SH-SY5Y (cell line): ENCODE results near the gene PRDM16.

ENCODE experiments used
- GATA2 ChIP-seq: IDR thresholded peaks from 2 replicates; pipeline ENCODE4 v1.6.1; 2011; ENCODE audit warnings: mild to moderate bottlenecking, low read depth, low read length
- GATA3 ChIP-seq: IDR thresholded peaks from 2 replicates; pipeline ENCODE4 v1.6.1; 2011; ENCODE audit warnings: low read depth, mild to moderate bottlenecking, low read length, moderate library complexity

PRDM16 gene

DNA sequence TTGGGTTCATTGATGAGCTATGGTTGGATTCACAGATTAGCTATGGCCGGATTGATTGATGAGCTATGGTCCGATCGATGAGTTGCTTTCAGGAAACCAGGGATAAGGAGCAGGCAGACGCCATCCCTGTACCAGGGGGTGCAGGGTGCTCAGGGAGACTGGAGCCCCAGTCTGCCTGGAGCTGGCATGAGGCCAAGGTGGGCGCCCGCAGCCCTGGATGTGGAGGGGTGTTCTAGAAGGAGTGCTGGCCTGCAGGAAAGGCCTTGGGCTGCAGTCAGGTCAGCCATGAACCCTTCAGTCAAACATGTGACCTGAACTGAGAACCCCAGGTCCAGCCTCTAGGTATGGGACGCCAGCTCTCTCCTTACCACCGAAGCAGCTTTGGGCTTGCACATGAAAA is 212.7 kb downstream of the PRDM16 start:
- TF ChIP-seq GATA2, result no peak
- TF ChIP-seq GATA3, result no peak

DNA sequence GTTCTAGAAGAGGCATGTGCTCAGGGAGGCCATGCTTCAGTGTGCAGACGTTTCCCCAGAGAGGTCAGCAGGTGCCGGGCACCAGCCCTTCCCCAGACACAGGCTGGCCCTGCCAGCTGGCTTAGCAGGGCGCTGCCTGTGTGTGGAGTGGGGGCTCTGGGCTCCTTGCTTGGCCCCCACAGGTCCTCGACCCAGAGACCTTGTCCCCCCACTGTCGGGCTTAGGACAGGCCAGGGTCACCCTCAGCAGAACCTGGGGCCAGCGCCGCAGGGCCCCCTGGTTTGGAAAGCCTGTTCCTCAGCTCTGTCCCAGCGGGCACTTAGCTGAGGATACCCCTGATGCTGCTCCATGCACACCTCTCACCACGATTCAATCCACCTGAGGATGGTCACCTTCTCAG is 213.2 kb downstream of the PRDM16 start:
- no peak for TF ChIP-seq GATA2
- no peak for TF ChIP-seq GATA3

DNA sequence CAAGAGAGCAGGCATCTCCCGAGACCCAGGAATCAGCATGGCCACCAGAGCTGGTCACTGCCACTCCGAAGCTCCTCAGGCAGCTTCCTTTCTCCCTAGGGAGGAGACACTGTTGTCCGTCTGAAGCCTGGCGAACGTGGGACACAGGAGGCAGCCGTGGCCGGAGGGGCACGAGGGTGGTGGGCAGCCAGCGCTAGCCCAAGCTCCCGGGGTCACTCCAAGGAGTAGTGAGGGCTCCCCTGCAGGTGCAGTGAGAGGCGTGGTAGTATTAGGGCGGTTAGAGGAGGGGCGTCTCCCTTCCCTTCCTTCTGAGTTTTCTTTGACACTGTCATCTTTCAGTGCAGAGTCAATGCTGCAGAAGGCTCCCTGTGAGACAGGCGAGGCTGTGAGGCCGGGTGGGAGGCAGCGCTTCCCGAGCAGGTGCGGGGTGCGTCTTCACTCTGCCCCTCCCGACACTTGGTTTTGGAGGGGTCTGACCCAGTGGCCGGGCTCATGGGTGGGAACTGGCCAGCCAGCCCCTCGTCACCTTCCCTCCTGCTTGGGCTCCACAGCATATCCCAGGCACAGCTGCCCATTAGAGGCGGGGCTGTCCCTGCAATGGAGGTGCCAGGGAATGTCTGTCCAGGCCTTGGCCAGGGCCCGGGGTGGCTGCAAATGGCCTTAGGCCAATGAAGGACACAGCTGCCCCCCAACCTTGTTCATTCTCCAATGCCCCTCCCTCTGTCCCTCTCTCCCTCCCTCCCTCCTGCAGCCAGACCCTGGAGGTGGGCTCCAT is 213.8 kb downstream of the PRDM16 start:
- no peak for TF ChIP-seq GATA2
- no peak for TF ChIP-seq GATA3

DNA sequence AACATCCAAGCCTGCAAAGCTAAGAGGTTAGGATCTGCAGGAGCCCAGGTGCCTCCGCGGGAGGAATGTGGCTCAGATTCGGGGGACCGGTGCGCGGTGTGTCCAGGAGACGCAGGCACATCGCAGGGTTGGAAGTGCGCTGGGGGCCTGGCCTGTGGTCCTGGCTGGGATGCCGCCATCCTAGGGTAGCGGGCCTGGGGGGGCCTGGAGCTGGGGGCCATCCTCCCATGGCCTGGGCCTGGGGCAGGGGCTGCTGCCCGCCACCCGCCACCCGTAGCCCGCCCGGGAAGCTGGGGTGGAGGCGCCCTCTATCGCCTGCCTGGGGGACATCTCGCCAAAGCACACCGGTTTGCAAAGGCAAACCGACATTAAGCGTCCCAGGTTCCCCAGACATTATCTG is 214.8 kb downstream of the PRDM16 start:
- TF ChIP-seq GATA2 (no peak), GATA3 (no peak)

DNA sequence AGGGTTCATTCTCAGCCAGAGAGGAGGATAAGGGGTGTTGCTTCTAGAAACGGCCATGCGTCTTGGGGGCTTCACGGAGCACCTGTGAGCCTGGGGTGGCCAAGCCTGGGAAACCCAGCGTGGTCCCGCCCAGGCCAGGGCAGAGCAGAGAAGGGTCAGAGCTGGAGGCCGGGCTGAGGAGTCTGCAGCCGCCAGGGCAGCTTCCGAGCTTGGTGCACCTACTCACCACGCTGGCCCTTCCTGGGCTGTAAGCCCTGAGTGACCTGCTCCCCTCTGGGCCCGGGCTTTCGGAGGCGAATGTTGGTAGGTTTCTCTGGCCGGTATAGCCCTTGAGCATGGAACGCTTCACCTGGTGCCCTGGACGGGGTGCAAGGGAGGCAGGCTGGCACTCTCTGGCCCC is 215.7 kb downstream of the PRDM16 start:
- TF ChIP-seq GATA3 (no peak), GATA2 (no peak)

DNA sequence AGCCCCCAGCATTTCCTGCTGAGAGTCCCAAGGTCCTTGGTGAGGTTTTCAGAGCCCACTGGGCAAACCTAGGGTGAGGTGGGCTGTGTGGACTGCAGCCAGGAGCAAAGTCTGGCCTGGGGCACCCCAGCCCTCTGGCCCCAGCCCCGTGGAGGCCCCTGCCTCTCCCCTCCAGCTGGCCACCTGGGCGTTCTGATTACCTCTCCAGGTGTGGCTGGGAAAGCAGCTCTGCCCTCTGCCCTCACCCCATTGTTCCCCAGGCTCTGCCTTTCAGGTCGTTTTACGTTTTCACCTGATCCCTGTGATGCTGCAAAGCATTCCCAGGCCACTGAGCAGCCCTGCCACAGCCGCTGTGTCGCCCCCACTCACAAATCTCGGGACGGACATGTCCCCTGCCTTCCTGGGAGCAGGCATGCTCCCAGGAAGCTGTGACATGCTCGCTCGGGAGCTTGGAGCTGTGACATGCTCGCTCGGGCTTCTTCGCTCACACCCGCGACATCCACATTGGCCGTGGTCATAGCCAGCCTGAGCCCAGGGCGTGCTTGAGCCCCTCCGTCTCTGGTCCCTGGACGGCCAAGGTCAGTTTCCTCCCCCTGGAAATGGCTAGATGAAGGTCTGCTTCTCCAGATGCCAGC is 216.2 kb downstream of the PRDM16 start:
- TF ChIP-seq GATA3 (no peak), GATA2 (no peak)

DNA sequence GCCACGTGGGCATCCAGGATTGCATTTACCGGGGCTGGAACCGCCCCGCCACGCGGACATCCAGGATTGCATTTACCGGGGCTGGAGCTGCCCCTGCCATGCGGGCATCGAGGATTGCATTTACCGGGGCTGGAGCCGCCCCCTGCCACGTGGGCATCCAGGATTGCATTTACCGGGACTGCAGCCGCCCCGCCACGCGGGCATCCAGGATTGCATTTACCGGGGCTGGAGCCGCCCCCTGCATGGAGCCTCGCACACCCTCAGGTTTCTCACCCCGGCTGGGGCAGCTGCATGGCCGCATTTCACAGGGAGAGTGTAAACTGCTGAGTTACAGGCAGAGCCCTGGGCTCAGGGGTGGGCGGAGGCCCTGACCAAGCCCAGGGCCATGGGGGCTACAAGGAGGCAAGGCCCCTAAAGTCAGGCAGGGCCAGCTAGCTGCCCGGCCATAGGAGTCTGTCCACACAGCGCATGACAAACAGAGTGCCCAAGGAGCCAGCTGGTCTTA is 218.7 kb downstream of the PRDM16 start:
- TF ChIP-seq GATA3 (no peak), GATA2 (no peak)

DNA sequence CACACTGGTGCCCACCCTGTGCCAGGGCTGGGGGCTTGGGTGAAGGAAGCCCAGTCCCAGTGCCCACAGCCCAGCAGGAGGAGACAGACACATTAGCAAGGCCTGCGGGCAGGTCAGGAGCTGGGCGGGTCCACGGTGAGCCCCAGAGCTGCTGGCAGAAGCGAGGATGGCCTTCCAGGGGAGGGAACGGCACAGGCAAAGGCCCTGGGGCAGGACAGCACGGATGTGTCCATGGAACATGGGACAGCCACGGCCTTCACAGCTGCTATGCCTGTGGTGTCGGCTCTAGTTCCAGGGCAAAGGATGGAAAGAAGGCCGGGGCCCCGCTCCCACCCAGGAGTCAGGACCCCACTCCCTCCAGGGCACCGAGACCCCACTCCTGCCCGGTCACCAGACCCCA is 220.5 kb downstream of the PRDM16 start:
- TF ChIP-seq GATA2 (no peak), GATA3 (no peak)

DNA sequence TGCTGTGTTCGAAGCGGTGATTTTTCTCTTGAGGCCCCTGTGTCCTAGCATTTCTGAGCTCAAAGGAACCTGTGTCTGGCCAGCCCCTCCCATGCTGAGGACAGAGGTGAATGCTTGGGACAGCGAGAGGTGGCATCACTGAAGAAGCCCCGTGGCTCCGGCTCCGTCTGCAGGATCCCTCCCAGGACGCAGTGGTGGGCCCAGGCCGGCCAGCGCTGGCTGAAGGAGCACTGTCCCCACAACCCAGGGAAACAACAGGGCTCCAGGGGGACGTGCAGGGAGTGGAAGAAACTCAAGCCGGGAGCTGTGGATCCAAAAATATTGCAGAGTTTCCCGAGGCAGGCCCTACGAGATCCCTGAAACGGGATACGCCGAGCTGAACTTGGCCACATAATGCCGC is 221.4 kb downstream of the PRDM16 start:
- TF ChIP-seq GATA2 (no peak), GATA3 (no peak)

DNA sequence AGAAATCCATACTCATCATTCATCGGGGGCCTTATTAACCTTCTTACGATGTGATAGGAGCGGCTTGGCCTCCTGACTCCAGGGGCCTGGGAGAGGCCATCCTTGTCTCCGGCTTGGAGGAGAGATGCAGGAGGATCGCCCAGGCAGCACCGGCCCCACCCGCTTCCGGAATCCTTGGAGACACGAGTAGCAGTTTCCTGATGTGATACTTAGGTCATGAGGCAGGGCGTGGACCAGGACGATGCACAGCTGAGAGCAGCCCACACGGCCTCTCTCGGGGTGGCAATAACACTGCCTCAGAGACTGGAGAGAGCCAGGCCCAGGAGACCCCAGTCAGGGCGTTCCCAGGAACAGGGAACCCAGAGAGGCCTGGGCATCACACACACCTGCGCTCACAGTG is 221.9 kb downstream of the PRDM16 start:
- TF ChIP-seq GATA2, result no peak
- no peak for TF ChIP-seq GATA3

DNA sequence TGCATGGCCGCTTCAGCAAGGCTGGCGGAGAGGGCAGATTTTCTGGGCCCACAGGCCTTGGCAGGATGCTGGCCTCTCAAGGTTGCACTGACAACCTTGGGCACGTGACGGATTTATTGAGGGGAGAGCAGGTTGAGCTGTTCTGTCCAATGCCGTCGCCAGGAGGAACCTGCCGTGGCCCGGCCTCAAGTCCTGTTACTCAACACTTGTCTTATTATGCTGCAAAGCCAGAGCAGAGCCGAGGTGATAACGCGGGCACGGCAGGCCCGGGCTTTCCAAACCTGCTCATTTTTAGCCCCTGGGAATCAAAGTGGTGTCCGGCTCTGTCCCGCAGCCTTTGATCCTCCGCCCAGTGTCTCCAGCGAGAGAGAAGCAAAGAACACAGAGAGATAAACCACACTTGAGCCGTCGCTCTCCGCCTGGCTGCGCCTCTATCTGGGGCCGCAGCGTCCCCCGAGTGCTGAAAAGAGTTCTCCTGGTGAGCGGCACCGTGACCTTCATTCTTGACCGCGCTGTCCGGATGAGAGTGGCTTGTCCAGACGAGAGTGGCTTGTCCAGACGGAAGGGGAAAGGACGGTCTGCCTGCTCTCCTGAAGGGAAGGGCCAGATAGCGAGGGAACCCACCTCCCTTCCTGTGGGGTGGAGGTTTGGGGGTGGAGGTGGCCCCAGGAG is 223.2 kb downstream of the PRDM16 start:
- TF ChIP-seq GATA3 (no peak), GATA2 (no peak)

DNA sequence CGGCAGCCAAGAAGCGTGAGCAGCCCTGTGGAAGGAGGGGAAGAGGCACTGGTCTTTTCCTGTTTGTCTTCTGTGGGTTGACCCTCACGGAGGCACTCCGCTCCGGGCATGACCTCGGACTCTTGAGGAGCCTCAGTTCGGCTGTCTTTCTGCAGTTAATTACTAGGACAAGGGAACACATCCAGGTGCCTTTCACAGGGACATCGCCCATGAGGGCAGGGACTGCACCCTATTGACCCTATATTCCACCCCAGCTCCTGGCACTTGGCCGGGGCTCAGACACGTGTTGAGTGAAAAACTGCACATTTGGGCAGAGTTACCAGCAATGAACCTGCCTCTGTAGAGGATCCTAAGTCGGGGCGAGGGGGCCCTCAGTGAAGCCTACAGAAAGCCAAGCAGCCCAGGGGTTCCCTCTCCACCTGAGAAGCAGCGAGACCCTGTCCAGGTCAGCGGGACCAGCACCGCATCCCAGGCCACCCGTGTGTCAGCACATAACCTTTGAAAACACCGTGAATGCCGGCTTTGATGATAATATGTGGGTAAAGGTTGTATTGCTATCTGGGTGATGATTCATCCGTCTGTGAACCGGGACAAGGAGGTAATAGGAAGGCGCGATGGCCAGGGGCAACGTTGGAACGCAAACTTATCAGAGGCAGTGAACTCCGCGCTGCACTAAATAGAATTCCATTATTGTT is 224.0 kb downstream of the PRDM16 start:
- no peak for TF ChIP-seq GATA3
- TF ChIP-seq GATA2, result no peak

DNA sequence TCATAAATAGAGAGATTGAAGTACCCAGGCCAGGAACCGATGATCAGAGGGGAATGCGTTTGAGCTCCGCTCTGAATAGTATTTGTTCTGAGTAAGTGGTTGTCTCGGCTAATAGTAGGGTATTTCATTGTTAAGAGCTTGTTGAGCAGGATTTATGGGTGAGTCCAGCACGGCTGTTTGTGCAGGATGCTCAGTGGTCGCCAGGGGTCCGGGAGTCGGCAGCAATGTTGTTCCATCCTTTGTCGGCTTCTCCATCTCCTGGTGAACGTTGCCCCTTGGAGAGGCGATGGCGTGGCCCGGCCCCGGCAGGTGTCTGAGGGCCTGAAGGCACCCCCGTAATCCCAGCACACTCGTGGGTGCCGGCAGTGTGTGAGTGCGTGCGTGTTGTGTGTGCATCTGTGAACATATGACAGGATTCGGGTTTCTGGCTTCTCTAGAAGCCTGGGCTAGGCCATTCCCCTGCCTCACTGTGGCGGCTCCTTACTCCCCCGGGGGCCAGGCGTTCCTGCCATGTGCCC is 224.6 kb downstream of the PRDM16 start:
- TF ChIP-seq GATA3 (no peak), GATA2 (no peak)

DNA sequence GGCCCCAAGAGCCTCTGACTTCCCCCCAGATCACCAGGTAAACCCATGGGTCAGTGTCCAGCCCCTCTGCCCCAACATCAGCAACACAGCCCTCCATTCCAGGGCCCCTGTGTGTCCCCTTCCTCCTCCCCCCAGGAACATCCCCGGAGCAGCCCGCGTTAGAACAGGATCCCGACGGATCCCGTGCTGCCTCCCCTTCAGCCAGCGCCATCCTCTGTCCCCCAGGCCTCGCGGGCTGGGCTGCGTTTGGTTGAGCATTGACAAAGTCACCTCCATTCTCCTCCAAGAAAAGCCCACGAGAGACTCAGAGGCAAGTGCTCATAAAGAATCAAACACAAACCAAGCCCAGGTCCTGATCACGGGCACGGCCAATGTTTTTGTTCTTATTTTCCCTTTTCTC is 225.4 kb downstream of the PRDM16 start:
- TF ChIP-seq GATA3 (no peak), GATA2 (no peak)

DNA sequence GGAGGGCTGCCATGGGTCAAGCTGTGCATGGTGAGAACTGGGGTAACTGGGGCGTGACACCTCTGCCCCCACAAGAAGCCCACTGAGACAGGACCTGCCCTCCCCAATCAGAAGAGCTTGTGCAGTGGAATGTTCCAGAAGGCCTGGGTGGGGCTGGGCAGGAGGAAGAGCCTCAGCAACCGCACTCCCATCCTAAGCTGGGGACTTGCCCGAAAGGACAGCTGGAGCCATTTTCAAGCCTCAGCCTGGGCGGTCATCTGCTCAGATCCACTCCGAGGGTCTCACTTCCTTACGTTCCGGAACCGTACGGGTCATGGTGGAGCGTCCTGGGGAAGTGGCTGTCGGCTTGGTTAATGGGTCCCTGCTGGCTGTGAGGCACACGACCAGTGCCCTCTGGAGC is 226.8 kb downstream of the PRDM16 start:
- TF ChIP-seq GATA3 (no peak), GATA2 (no peak)
